GM10847 (cell line): ENCODE results near the gene BAG3.

Experiments used
- POLR2A ChIP-seq: IDR thresholded peaks from 2 replicates; pipeline ENCODE4 v1.6.1; 2011; ENCODE audit not compliant: insufficient read length; ENCODE audit errors: extremely low read depth

Gene BAG3

GRCh38 chr10:119675483-119676170 is 24.4 kb downstream of the BAG3 start:
- no peak for TF ChIP-seq POLR2A

GRCh38 chr10:119677126-119677525 is 25.9 kb downstream of the BAG3 start:
- no peak for TF ChIP-seq POLR2A

- no peak for TF ChIP-seq POLR2A
Observed at GRCh38 chr10:119677904-119678755, 26.9 kb downstream of the BAG3 start.

DNA sequence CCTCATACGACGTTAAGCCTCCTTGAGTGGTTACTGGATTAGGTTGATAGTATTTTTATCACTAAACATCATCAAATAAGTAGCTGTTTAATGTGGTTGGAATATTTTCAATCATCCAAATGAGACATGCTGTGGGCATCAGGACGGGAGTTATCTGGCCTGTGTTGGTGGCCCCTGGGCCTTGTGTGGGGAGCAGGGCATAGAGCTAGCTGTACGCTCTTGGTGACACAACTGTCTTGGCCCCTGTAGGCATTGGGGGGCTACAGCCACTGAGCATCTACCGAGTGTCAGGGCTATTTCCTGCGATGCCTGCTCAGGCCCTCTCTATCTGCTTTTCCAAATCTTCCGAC is 28.3 kb downstream of the BAG3 start:
- TF ChIP-seq POLR2A, result no peak

GRCh38 chr10:119680050-119680449 is 28.9 kb downstream of the BAG3 start:
- no peak for TF ChIP-seq POLR2A

- TF ChIP-seq POLR2A, result no peak
Observed at GRCh38 chr10:119680650-119681081, 29.5 kb downstream of the BAG3 start.

DNA sequence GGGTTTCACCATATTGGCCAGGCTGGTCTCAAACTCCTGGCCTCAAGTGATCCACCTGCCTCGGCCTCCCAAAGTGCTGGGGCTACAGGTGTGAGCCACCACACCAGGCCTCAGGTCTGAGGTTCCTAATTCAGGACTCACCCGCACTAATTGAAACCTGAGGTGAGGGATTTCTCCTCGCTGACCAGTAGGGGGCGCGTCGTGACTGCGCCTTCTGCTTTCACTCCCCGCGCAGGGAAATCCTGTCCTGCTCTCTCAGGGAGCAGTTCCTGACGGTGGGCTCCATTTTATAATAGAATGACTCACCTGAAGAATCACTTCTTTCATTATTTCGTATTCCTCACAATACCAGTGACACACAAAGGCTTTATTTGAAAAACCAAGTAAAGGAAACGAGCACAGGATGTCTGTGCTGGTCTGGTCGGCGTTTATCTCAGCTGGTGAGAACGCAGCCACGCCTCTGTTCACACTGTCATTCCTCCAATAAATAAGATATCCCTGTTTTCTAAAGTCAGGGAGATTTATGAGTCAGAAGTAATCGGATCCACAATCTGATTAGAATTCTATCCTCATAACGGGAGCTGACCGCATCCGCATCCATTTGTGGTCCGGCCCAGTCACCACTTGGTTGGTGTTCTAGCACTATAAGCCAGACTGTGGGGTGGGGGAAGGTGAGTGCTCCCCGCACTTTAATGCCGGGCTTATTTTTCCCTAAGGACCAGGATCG is 35.4 kb downstream of the BAG3 start:
- no peak for TF ChIP-seq POLR2A

DNA sequence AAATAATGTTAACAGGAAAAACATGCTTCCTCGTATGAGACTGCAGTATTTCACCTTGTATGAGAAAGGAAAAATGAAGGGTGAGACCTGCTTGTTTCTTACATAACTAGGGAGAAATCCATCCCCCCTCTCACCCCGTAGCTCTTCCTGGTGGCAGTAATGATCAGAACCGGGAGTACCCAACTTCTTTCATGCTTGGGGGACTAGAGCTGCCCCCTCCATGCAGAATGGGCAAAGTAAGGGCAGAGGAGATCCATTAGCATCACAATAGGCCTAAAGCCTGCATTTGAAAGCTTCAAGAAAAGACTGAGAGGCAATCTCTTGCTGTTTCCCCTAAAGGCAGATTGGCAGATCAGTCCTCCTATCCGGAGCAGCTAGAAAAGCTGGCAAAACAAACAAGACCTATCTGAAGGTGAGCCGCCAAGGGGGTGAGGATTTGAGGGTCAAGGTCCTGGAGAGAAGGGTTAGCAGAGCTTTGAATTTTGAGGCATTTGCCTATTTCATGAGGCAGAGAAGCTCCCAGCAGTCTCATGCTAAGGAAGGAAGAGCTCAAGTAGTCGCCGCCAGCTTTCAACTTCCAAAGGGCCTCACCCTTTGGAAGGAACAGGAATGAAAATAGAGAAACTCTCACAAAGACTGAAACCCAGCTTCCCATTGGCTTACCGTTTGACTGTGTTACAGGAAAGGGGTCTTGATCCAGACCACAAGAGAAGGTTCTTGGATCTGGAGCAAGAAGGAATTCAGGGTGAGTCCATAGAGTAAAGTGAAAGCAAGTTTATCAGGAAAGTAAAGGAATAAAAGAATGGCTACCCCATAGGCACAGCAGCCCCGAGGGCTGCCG is 36.2 kb downstream of the BAG3 start:
- TF ChIP-seq POLR2A, result no peak

DNA sequence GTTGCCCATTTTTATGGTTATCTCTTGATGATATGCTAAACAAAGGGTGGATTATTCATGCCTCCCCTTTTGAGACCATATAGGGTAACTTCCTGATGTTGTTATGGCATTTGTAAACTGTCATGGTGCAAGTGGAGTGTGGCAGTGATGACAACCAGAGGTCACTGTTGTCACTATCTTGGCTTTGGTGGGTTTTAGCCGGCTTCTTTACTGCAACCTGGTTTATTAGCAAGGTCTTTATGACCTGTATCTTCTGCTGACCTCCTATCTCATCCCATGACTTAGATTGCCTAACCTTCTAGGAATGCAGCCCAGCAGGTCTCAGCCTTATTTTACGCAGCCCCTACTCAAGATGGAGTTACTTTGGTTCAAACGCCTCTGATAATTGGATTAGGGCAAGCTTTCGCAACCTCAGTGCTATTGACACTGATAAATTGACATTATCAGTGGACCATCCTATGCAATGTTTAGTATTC is 36.9 kb downstream of the BAG3 start:
- TF ChIP-seq POLR2A, result no peak

DNA sequence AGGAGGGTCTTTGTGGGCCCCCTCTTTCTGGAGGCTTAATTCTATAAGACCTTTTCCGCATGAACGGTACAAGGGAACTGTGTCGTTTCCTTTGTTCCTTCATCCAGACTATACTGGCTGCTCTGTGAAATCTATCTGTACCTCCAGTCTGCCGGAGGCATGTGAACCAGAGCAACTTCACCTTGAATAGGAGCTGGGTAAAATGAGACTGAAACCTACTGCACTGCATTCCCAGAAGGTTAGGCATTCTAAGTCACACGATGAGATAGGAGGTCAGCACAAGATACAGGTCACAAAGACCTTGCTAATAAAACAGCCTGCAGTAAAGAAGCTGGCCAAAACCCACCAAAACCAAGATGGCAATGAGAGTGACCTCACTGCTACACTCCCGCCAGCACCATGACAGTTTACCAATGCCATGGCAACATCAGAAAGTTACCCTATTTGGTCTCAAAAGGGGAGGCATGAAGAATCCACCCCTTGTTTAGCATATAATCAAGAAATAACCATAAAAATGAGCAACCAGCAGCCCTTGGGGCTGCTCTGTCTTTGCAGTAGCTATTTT is 37.9 kb downstream of the BAG3 start:
- TF ChIP-seq POLR2A, result no peak

GRCh38 chr10:119691726-119692125 is 40.5 kb downstream of the BAG3 start:
- no peak for TF ChIP-seq POLR2A

- no peak for TF ChIP-seq POLR2A
Observed at GRCh38 chr10:119693262-119693957, 42.2 kb downstream of the BAG3 start.

GRCh38 chr10:119694608-119695007 is 43.4 kb downstream of the BAG3 start:
- TF ChIP-seq POLR2A, result no peak
